HepG2 (cell line): ENCODE measurements around the gene PSMC5. TPM values are rescaled to one million over a fixed set of nuclear protein-coding genes. Genes with fewer than 3 reads are reported as not detected.
A peak's percentile ranks its signal among the peaks of the same experiment; 100 is the strongest.
"Not testable (repeated sequence)": the region's sequence is repeated elsewhere in the genome, so short reads cannot be mapped to it uniquely, and the experiment has no call there.

ENCODE experiments used
- ATAC-seq: fragments of 200-7000 bp; cut with Tn5 transposase; 3 replicates; pipeline ENCODE4 v1.9.1; 2020; ENCODE audit warnings: mild to moderate bottlenecking, moderate library complexity
- BruUV-seq: library from RNA; stranded (reverse); fragments of 400-500 nt; replicated peaks from 2 replicates; lab custom pipeline; 2021; lab: Mats Ljungman, UMichigan
- CTCF ChIA-PET: fragments of 300-600 bp; formaldehyde crosslinking; extraction: SDS; loops from one replicate; lab custom pipeline; 2021; ENCODE audit warnings: low total read pairs, inconsistent platforms, low intra/inter-chr PET ratio; lab: Yijun Ruan, JAX
- POLR2A ChIA-PET: fragments of 350-600 bp; sonication (Branson Sonifier 250); formaldehyde crosslinking; loops from one replicate; lab custom pipeline; 2020; ENCODE audit warnings: antibody characterized with exemption, inconsistent platforms; lab: Yijun Ruan, JAX
- DNase-seq: peaks from one replicate; pipeline ENCODE4 v3.0.0-alpha.2; 2015; ENCODE audit warnings: low spot score
- FAIRE-seq: peaks from 3 replicates; lab custom pipeline; 2011; peaks lifted over from hg19 to GRCh38; lab: Jason Lieb, UNC
- H2AFZ ChIP-seq: one replicate; pipeline ENCODE4 v1.6.1; 2011; ENCODE audit warnings: low read length, inconsistent platforms
- H3K27ac ChIP-seq: fragments of 300-600 bp; 3 replicates; pipeline ENCODE4 v1.8.0; 2011; ENCODE audit warnings: mixed run types, mild to moderate bottlenecking, mixed read lengths, low read length, inconsistent platforms; ENCODE audit not compliant: insufficient read depth; ENCODE audit errors: extremely low read length
- H3K27me3 ChIP-seq, 2 experiments: fragments of 200-600 bp in 1 of 2; 2 replicates in 1 of 2; 3 replicates in 1 of 2; pipeline versions ENCODE4 v1.6.0 to v1.8.0; 2011; ENCODE audit warnings: low read length in 2 of 2, mild to moderate bottlenecking in 2 of 2, moderate library complexity in 2 of 2, inconsistent platforms in 1 of 2; ENCODE audit not compliant: insufficient read depth in 2 of 2, control insufficient read depth in 1 of 2
- H3K36me3 ChIP-seq, 2 experiments: fragments of 200-600 bp in 1 of 2; replicated peaks in 1 of 2; 2 replicates in 1 of 2; 3 replicates in 1 of 2; pipeline versions ENCODE4 v1.5.1 to v1.8.0; 2011; ENCODE audit warnings: low read length in 2 of 2, inconsistent platforms in 1 of 2; ENCODE audit not compliant: insufficient read depth in 2 of 2, control insufficient read depth in 1 of 2
- H3K4me1 ChIP-seq: 2 replicates; pipeline ENCODE4 v1.5.1; 2012; ENCODE audit warnings: low read length, inconsistent platforms; ENCODE audit not compliant: insufficient read depth
- H3K4me2 ChIP-seq: 2 replicates; pipeline ENCODE4 v1.6.0; 2011; ENCODE audit warnings: low read depth, low read length, inconsistent platforms
- H3K4me3 ChIP-seq, 3 experiments: fragments of 200-600 bp in 1 of 3; sonication (generic), shearing (Covaris generic) in 1 of 3; replicated peaks in 1 of 3; 2 replicates each; pipeline ENCODE4 v1.5.1; 2011 to 2016; ENCODE audit warnings: low read length in 3 of 3, inconsistent platforms in 2 of 3, low read depth in 2 of 3, mild to moderate bottlenecking in 2 of 3, control low read depth in 1 of 3, mixed read lengths in 1 of 3; ENCODE audit not compliant: insufficient read depth in 1 of 3
- H3K79me2 ChIP-seq: one replicate; pipeline ENCODE4 v1.6.1; 2011; ENCODE audit warnings: low read length, inconsistent platforms; ENCODE audit not compliant: insufficient read depth
- H3K9ac ChIP-seq: 2 replicates; pipeline ENCODE4 v1.6.0; 2011; ENCODE audit warnings: mild to moderate bottlenecking, low read depth, low read length, inconsistent platforms; ENCODE audit not compliant: insufficient read depth
- H3K9me3 ChIP-seq: 2 replicates; pipeline ENCODE4 v1.5.1; 2012; ENCODE audit warnings: mild to moderate bottlenecking, low read length
- H4K20me1 ChIP-seq: 2 replicates; pipeline ENCODE4 v1.6.0; 2011; ENCODE audit warnings: inconsistent platforms, mild to moderate bottlenecking, low read length, moderate library complexity; ENCODE audit not compliant: insufficient read depth
- CTCF ChIP-seq: sonication (generic); formaldehyde crosslinking; IDR thresholded peaks from 2 replicates; pipeline ENCODE4 v1.5.0; 2020; ENCODE audit warnings: mild to moderate bottlenecking, missing genetic modification reagents, moderate library complexity
- MAFF ChIP-seq: IDR thresholded peaks from 2 replicates; pipeline ENCODE4 v1.6.1; 2011; ENCODE audit warnings: low read depth, low read length, improper control_type of control experiment
- MAFK ChIP-seq, 2 experiments: IDR thresholded peaks in 1 of 2; conservative IDR thresholded peaks in 1 of 2; 2 replicates each; pipeline ENCODE4 v1.6.1; 2011; ENCODE audit warnings: improper control_type of control experiment in 2 of 2, low read length in 2 of 2
- SMC3 ChIP-seq: IDR thresholded peaks from 2 replicates; pipeline ENCODE4 v1.6.1; 2011; ENCODE audit warnings: low read length, improper control_type of control experiment
- STAG1 ChIP-seq: sonication (generic); formaldehyde crosslinking; IDR thresholded peaks from 2 replicates; pipeline ENCODE4 v1.4.0; 2020; ENCODE audit warnings: missing genetic modification reagents
- WGBS: methylation state at CpG from one replicate; pipeline ENCODE4 v1.1.6; 2017; ENCODE audit warnings: low lambda C conversion rate; 5-methylcytosine and 5-hydroxymethylcytosine counted together
- in situ Hi-C: cut with HindIII; loops from 2 replicates; pipeline ENCODE4 v1.10.0; 2017; ENCODE audit warnings: low pct_unique_long_range_greater_than_20kb; ENCODE audit not compliant: extremely low pct_ligation_motif_present
- intact Hi-C: fragments of 100-400 bp; cut with micrococcal nuclease; formaldehyde crosslinking; loops from one replicate; pipeline ENCODE4 v1.10.0; 2022; ENCODE audit not compliant: unreplicated experiment
- polyA plus RNA-seq, 8 experiments: library from polyadenylated mRNA; depleted of rRNA in 3 of 8; stranded (reverse) in 7 of 8; unstranded in 1 of 8; fragments of >200 nt; fragmentation: Illumina TruSeq in 4 of 8; extraction: Trizol in 4 of 8; gene quantifications; 2 replicates each; pipeline versions ENCODE4 v1.2.1 to v1.2.3, GENCODE V29; 2011 to 2016; ENCODE audit warnings: low read depth in 4 of 8, missing spikeins in 1 of 8, mixed read lengths in 1 of 8; ENCODE audit not compliant: insufficient read depth in 1 of 8
- total RNA-seq, 5 experiments: library from RNA; depleted of rRNA; stranded (reverse); fragments of >200 nt; fragmentation: Illumina TruSeq; extraction: Trizol; gene quantifications; 2 replicates each; pipeline ENCODE4 v1.2.3, GENCODE V29; 2016; ENCODE audit warnings: low read depth in 1 of 5

PSMC5 gene
- total and polyA plus RNA-seq, 2 of the 13 experiments (the other 11 are each of a cell fraction or from before 2014, with no cell fraction given): 35.3 to 128 TPM

GRCh38 chr17:63866625-63867024, 39.4 kb downstream of the PSMC5 start:
- H3K4me3 ChIP-seq, H3K9ac ChIP-seq, H3K9me3 ChIP-seq, H3K36me3 ChIP-seq, H3K4me1 ChIP-seq, H3K79me2 ChIP-seq, H3K27ac ChIP-seq, POLR2A ChIA-PET, in situ Hi-C loops, H4K20me1 ChIP-seq, BruUV-seq, H2AFZ ChIP-seq, H3K4me2 ChIP-seq: not testable (repeated sequence)
- peak; percentile 39 for FAIRE-seq
- CTCF ChIA-PET: interaction anchor here (1.7 kb wide), 1 partner anchor 15 kb away, joined by 4 read pairs; the partner anchor contains the start of gene GH2
- peak; percentile 95 for ATAC-seq
- 31% methylated on average over 6 of the region's 7 CpGs for WGBS
- DNase-seq: peak; percentile 33
- peaks cover 1 to 24% of the 10 kb centered on the region in 2 experiments; a peak in 2 of 5 replicates for H3K27me3 ChIP-seq
- intact Hi-C loops: loop anchor here (10.0 kb wide), 1 partner anchor 442 kb away; no protein-coding TSS in a partner anchor
- peak; percentile 8; the same call in 1 of the 2 replicates for TF ChIP-seq SMC3
- TF ChIP-seq STAG1: peak; percentile 25; the same call in 1 of the 2 replicates
- peak; percentile 49 for TF ChIP-seq CTCF
- TF ChIP-seq, all 625 proteins: peak for 3; not testable (repeated sequence) for 622

- H3K9me3 ChIP-seq, H3K79me2 ChIP-seq, H3K4me2 ChIP-seq, DNase-seq, FAIRE-seq, H3K4me1 ChIP-seq, CTCF ChIA-PET, BruUV-seq, H4K20me1 ChIP-seq, H3K9ac ChIP-seq, in situ Hi-C loops: not testable (repeated sequence)
- H3K27me3 ChIP-seq: peaks cover 1 to 15% of the 10 kb centered on the region in 2 experiments; a peak in 3 of 5 replicates
- ATAC-seq: peak; percentile 55
- WGBS: 13% methylated on average over 9 of the region's 9 CpGs
- intact Hi-C loops: loop anchor here (10.0 kb wide), 1 partner anchor 445 kb away; no protein-coding TSS in a partner anchor
- TF ChIP-seq MAFF (peak; percentile 74), CTCF (peak; percentile 26; the same call in 1 of the 2 replicates), MAFK (conservative IDR thresholded peaks at IDR 0.05 in 1 of 2, IDR thresholded peaks at IDR 0.05 in 1 of 2; ENCODE audit: low read length in 2 of 2) (peak; percentile 79 to 85)
- TF ChIP-seq, all 625 proteins: peak for 3; not testable (repeated sequence) for 622
- H3K4me3 ChIP-seq, H3K36me3 ChIP-seq, POLR2A ChIA-PET, H2AFZ ChIP-seq, H3K27ac ChIP-seq: not testable (repeated sequence)
Measured at GRCh38 chr17:63869491-63870291, 42.5 kb downstream of the PSMC5 start.

GRCh38 chr17:63870292-63870665, 43.0 kb downstream of the PSMC5 start:
- peaks cover 1 to 12% of the 10 kb centered on the region in 2 experiments; a peak in 3 of 5 replicates for H3K27me3 ChIP-seq
- 45% methylated on average over 4 of the region's 4 CpGs for WGBS
- H2AFZ ChIP-seq, ATAC-seq, H3K4me1 ChIP-seq, CTCF ChIA-PET, FAIRE-seq, DNase-seq, POLR2A ChIA-PET, intact Hi-C loops, BruUV-seq, H3K4me2 ChIP-seq, H3K36me3 ChIP-seq, H4K20me1 ChIP-seq, H3K27ac ChIP-seq, in situ Hi-C loops, H3K4me3 ChIP-seq, H3K79me2 ChIP-seq, H3K9me3 ChIP-seq, H3K9ac ChIP-seq: not testable (repeated sequence)
